Tibial nerve (tissue), 4 donors: ENCODE data around the gene KRTAP9-4. TPM values are rescaled to one million over a fixed set of nuclear protein-coding genes. Genes with fewer than 3 reads are reported as not detected.

ENCODE experiments used
- DNase-seq, 2 donors: peaks; one replicate each; pipeline ENCODE4 v3.0.0-alpha.2; 2019; ENCODE audit warnings: low spot score in 2 of 2
- H3K27ac ChIP-seq, 4 donors: fragments of 200-600 bp; sonication (generic) in 3 of 4; one replicate each; pipeline ENCODE4 v1.5.1; 2017 to 2019; ENCODE audit warnings: mild to moderate bottlenecking in 1 of 4
- H3K27me3 ChIP-seq, 2 donors: fragments of 200-600 bp; sonication (generic) in 1 of 2; one replicate each; pipeline versions ENCODE4 v1.5.1 to v1.6.0; 2017 to 2019
- H3K36me3 ChIP-seq, 3 donors: fragments of 200-600 bp; sonication (generic); one replicate each; pipeline ENCODE4 v1.5.1; 2018 to 2019
- H3K4me1 ChIP-seq, 4 donors: fragments of 200-600 bp; sonication (generic) in 3 of 4; one replicate each; pipeline ENCODE4 v1.5.1; 2017 to 2019
- H3K4me3 ChIP-seq, 4 donors: fragments of 200-600 bp; sonication (generic) in 3 of 4; one replicate each; pipeline ENCODE4 v1.5.1; 2017 to 2019; ENCODE audit warnings: mild to moderate bottlenecking in 1 of 4, moderate library complexity in 1 of 4
- H3K9me3 ChIP-seq, 4 donors: fragments of 200-600 bp; sonication (generic) in 3 of 4; one replicate each; pipeline ENCODE4 v1.5.1; 2017 to 2019
- EP300 ChIP-seq, 2 donors: sonication (generic); formaldehyde crosslinking; IDR thresholded peaks; one replicate each; pipeline ENCODE4 v1.6.1; 2017; ENCODE audit warnings: antibody characterized with exemption in 2 of 2, mild to moderate bottlenecking in 1 of 2
- POLR2A ChIP-seq, 2 donors: fragments of 450-650 bp; IDR thresholded peaks; one replicate each; pipeline ENCODE4 v1.6.1; 2017; ENCODE audit warnings: antibody characterized with exemption in 2 of 2, mild to moderate bottlenecking in 2 of 2, moderate library complexity in 2 of 2
- WGBS, 2 donors: methylation state at CpG; one replicate each; pipeline ENCODE4 v1.1.5; 2018; 5-methylcytosine and 5-hydroxymethylcytosine counted together
- small RNA-seq: library from RNA; depleted of rRNA; stranded (forward); fragments of <200 nt; gene quantifications from one replicate; pipeline ENCODE3, GENCODE V24; 2016
- total RNA-seq, 4 donors: library from RNA; depleted of rRNA; stranded (reverse); fragments of >200 nt; gene quantifications; one replicate each; pipeline ENCODE4 v1.1.0, GENCODE V29; 2016
- TF ChIP-seq, protein P1 (sequence below), 5 experiments: fragments of 200-600 bp in 3 of 5; fragments of 450-650 bp in 2 of 5; sonication (generic) in 3 of 5; IDR thresholded peaks; one replicate each; pipeline ENCODE4 v1.5.1; 2016 to 2019; ENCODE audit warnings: antibody characterized with exemption in 5 of 5, mild to moderate bottlenecking in 3 of 5, moderate library complexity in 2 of 5

Gene KRTAP9-4
- total RNA-seq, 4 donors from 2014 or later, result not detected

GRCh38 chr17:41296846-41297245 is 47.4 kb downstream of the KRTAP9-4 start:
- WGBS, 2 donors, result 61 to 81% methylated on average over 1 of the region's 1 CpG
- no peak overlapping the region for H3K4me3 ChIP-seq
- no peaks in the 10 kb centered on the region for H3K27me3 ChIP-seq

DNA sequence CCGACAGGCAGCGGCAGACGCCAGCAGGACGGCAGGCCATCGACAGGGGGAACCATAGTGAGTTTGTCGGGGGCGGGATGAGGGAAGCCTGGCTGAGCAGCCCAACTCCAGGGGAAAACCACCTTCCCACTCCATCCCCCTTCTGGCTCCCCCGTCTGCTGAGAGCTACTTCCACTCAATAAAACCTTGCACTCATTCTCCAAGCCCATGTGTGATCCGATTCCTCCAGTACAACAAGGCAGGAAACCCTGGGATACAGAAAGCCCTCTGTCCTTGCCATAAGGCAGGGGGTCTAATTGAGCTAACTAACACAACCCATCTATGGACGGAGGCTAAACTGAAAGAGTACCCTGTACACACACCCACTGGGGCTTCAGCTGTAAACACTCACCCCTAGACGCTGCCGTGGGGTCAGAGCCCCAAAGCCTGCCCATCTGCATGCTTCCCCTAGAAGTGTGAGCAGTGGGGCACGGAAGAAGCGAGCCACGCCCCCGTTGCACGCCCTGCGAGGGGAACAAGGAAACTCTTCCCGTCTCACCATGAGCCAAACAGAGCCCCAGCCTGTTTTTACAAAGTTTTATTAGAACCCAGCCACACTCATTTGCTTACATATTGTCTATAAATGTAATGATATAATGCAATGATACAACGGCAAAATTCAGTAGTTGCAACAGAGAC is 49.1 kb downstream of the KRTAP9-4 start:
- 87 to 91% methylated on average over 19 to 20 of the region's 20 CpGs for WGBS, 2 donors

More at GRCh38 chr17:41296846-41297245, 47.4 kb downstream of the KRTAP9-4 start:
- H3K36me3 ChIP-seq, result no peaks in the 10 kb centered on the region
- no peaks in the 10 kb centered on the region for H3K4me1 ChIP-seq
- TF ChIP-seq EP300 (IDR thresholded peaks at IDR 0.05) (no peak), POLR2A (IDR thresholded peaks at IDR 0.05) (no peak)
- TF ChIP-seq, protein P1, sequence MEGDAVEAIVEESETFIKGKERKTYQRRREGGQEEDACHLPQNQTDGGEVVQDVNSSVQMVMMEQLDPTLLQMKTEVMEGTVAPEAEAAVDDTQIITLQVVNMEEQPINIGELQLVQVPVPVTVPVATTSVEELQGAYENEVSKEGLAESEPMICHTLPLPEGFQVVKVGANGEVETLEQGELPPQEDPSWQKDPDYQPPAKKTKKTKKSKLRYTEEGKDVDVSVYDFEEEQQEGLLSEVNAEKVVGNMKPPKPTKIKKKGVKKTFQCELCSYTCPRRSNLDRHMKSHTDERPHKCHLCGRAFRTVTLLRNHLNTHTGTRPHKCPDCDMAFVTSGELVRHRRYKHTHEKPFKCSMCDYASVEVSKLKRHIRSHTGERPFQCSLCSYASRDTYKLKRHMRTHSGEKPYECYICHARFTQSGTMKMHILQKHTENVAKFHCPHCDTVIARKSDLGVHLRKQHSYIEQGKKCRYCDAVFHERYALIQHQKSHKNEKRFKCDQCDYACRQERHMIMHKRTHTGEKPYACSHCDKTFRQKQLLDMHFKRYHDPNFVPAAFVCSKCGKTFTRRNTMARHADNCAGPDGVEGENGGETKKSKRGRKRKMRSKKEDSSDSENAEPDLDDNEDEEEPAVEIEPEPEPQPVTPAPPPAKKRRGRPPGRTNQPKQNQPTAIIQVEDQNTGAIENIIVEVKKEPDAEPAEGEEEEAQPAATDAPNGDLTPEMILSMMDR (IDR thresholded peaks at IDR 0.05), result no peak
- no peak for DNase-seq
- H3K9me3 ChIP-seq, result peaks cover 0 to 14% (median 0%) of the 10 kb centered on the region in 4 donors
- no peak overlapping the region for H3K27ac ChIP-seq

More for the DNA sequence above, 49.1 kb downstream of the KRTAP9-4 start:
- H3K27me3 ChIP-seq, result no peaks in the 10 kb centered on the region
- no peaks in the 10 kb centered on the region for H3K4me1 ChIP-seq
- H3K9me3 ChIP-seq, result peaks cover 0 to 14% (median 0%) of the 10 kb centered on the region in 4 donors
- no peak overlapping the region for H3K27ac ChIP-seq
- TF ChIP-seq EP300 (IDR thresholded peaks at IDR 0.05) (no peak), POLR2A (IDR thresholded peaks at IDR 0.05) (no peak)
- TF ChIP-seq, protein P1 (IDR thresholded peaks at IDR 0.05), result no peak
- H3K4me3 ChIP-seq, result no peak overlapping the region
- H3K36me3 ChIP-seq, result no peaks in the 10 kb centered on the region
- no peak for DNase-seq

Small RNA genes within 50 kb of the gene (small RNA-seq; reads per million reads assigned to genes)
- gene KRTAP9-10P, result not detected

Other genes starting within 250 kb of the KRTAP9-4 start
- not detected for gene KRTAP3-2, start 249.8 kb upstream of the KRTAP9-4 start, total RNA-seq
- gene KRTAP3-1, start 240.6 kb upstream of the KRTAP9-4 start, total RNA-seq, result not detected
- gene KRTAP1-5, start 222.5 kb upstream of the KRTAP9-4 start, total RNA-seq, result under 1 TPM in 1 of 4 donors, not detected in 3; 0.60 TPM
- gene KRTAP1-4, start 219.5 kb upstream of the KRTAP9-4 start, total RNA-seq, result not detected
- gene KRTAP1-3, start 214.8 kb upstream of the KRTAP9-4 start, total RNA-seq, result not detected
- not detected for gene KRTAP1-1, start 208.2 kb upstream of the KRTAP9-4 start, total RNA-seq
- gene KRTAP2-1, start 202.4 kb upstream of the KRTAP9-4 start, total RNA-seq, result not detected
- gene KRTAP2-2, start 194.5 kb upstream of the KRTAP9-4 start, total RNA-seq, result not detected
- gene KRTAP2-3, start 189.6 kb upstream of the KRTAP9-4 start, total RNA-seq, result not detected
- gene KRTAP2-4, start 183.8 kb upstream of the KRTAP9-4 start, total RNA-seq, result not detected
- not detected for gene KRTAP4-7, start 165.5 kb upstream of the KRTAP9-4 start, total RNA-seq
- not detected for gene KRTAP4-8, start 151.5 kb upstream of the KRTAP9-4 start, total RNA-seq
- not detected for gene KRTAP4-16, start 147.5 kb upstream of the KRTAP9-4 start, total RNA-seq
- gene KRTAP4-9, start 144.3 kb upstream of the KRTAP9-4 start, total RNA-seq, result not detected
- gene KRTAP4-11, start 131.3 kb upstream of the KRTAP9-4 start, total RNA-seq, result not detected
- not detected for gene KRTAP4-12, start 125.5 kb upstream of the KRTAP9-4 start, total RNA-seq
- gene KRTAP4-6, start 109.1 kb upstream of the KRTAP9-4 start, total RNA-seq, result not detected
- gene KRTAP4-5, start 99.9 kb upstream of the KRTAP9-4 start, total RNA-seq, result not detected
- not detected for gene KRTAP4-4, start 88.9 kb upstream of the KRTAP9-4 start, total RNA-seq
- gene KRTAP4-3, start 81.5 kb upstream of the KRTAP9-4 start, total RNA-seq, result not detected
- gene KRTAP4-2, start 71.5 kb upstream of the KRTAP9-4 start, total RNA-seq, result not detected
- gene KRTAP4-1, start 64.8 kb upstream of the KRTAP9-4 start, total RNA-seq, result not detected
- not detected for gene KRTAP9-1, start 59.8 kb upstream of the KRTAP9-4 start, total RNA-seq
- not detected for gene KRTAP9-2, start 23.0 kb upstream of the KRTAP9-4 start, total RNA-seq
- not detected for gene KRTAP9-3, start 17.2 kb upstream of the KRTAP9-4 start, total RNA-seq
- not detected for gene KRTAP9-8, start 11.7 kb upstream of the KRTAP9-4 start, total RNA-seq
- not detected for gene KRTAP9-9, start 5.7 kb downstream of the KRTAP9-4 start, total RNA-seq
- gene KRTAP9-6, start 15.7 kb downstream of the KRTAP9-4 start, total RNA-seq, result not detected
- not detected for gene KRTAP9-7, start 26.0 kb downstream of the KRTAP9-4 start, total RNA-seq
- gene KRTAP29-1, start 53.2 kb downstream of the KRTAP9-4 start, total RNA-seq, result not detected
- not detected for gene KRTAP16-1, start 59.6 kb downstream of the KRTAP9-4 start, total RNA-seq
- gene KRTAP17-1, start 66.0 kb downstream of the KRTAP9-4 start, total RNA-seq, result not detected
- not detected for gene KRT33A, start 101.1 kb downstream of the KRTAP9-4 start, total RNA-seq
- gene KRT33B, start 120.1 kb downstream of the KRTAP9-4 start, total RNA-seq, result not detected
- not detected for gene KRT34, start 132.6 kb downstream of the KRTAP9-4 start, total RNA-seq
- not detected for gene KRT31, start 147.9 kb downstream of the KRTAP9-4 start, total RNA-seq
- gene KRT37, start 174.9 kb downstream of the KRTAP9-4 start, total RNA-seq, result not detected
- gene KRT38, start 191.3 kb downstream of the KRTAP9-4 start, total RNA-seq, result not detected
- under 1 TPM in 1 of 4 donors, not detected in 3; 0.21 TPM for gene KRT32, start 217.7 kb downstream of the KRTAP9-4 start, total RNA-seq
- not detected for gene KRT35, start 231.5 kb downstream of the KRTAP9-4 start, total RNA-seq
- gene KRT36, start 240.2 kb downstream of the KRTAP9-4 start, total RNA-seq, result under 1 TPM in 1 of 4 donors, not detected in 3; 0.42 TPM